GM04504 (cell line): Measurements from ENCODE around the gene STK17B.
"Not testable (repeated sequence)": the region's sequence is repeated elsewhere in the genome, so short reads cannot be mapped to it uniquely, and the experiment has no call there.

Source experiments
- DNase-seq: peaks from one replicate; pipeline ENCODE4 v3.0.0-alpha.2; 2012; ENCODE audit warnings: low read depth

Gene STK17B

GRCh38 chr2:196171248-196171871, at the start of gene STK17B:
Gene STK17B, minus strand, starts transcription at chr2:196171578. Its CDS starts 8,195 bp downstream, at chr2:196163383.
- peak; percentile 85 for DNase-seq

GRCh38 chr2:196220671-196221070, 49.3 kb upstream of the STK17B start:
- DNase-seq, result no peak

- no peak for DNase-seq
Measured at GRCh38 chr2:196219671-196220070, 48.3 kb upstream of the STK17B start.

- DNase-seq, result no peak
Measured at GRCh38 chr2:196218106-196218505, 46.7 kb upstream of the STK17B start.

GRCh38 chr2:196217116-196217515, 45.7 kb upstream of the STK17B start:
- no peak for DNase-seq

GRCh38 chr2:196215376-196215775, 44.0 kb upstream of the STK17B start:
- no peak for DNase-seq

GRCh38 chr2:196214156-196214555, 42.8 kb upstream of the STK17B start:
- no peak for DNase-seq

GRCh38 chr2:196213252-196213980, 42.0 kb upstream of the STK17B start:
- DNase-seq, result no peak

GRCh38 chr2:196208915-196209314, 37.5 kb upstream of the STK17B start:
- DNase-seq, result no peak

- no peak for DNase-seq
Measured at GRCh38 chr2:196206804-196207203, 35.4 kb upstream of the STK17B start.

GRCh38 chr2:196205881-196206435, 34.6 kb upstream of the STK17B start:
- peak; percentile 6 for DNase-seq

GRCh38 chr2:196205011-196205766, 33.8 kb upstream of the STK17B start:
- no peak for DNase-seq

GRCh38 chr2:196201229-196202009, 30.0 kb upstream of the STK17B start:
- no peak for DNase-seq

GRCh38 chr2:196200557-196200956, 29.2 kb upstream of the STK17B start:
- no peak for DNase-seq

- DNase-seq, result no peak
Measured at GRCh38 chr2:196195758-196196157, 24.4 kb upstream of the STK17B start.

- DNase-seq, result no peak
Measured at GRCh38 chr2:196195302-196195701, 23.9 kb upstream of the STK17B start.

- DNase-seq, result no peak
Measured at GRCh38 chr2:196191541-196191940, 20.2 kb upstream of the STK17B start.

- DNase-seq, result no peak
Measured at GRCh38 chr2:196187898-196188458, 16.6 kb upstream of the STK17B start.

GRCh38 chr2:196187175-196187700, 15.9 kb upstream of the STK17B start:
- not testable (repeated sequence) for DNase-seq

- no peak for DNase-seq
Measured at GRCh38 chr2:196186266-196186980, 15.0 kb upstream of the STK17B start.

- DNase-seq, result no peak
Measured at GRCh38 chr2:196184921-196185320, 13.5 kb upstream of the STK17B start.
